Nephron progenitor cell (in vitro differentiated cells): Measurements from ENCODE around the gene SH3BP4.

Experiments used
- DNase-seq: peaks from one replicate; pipeline ENCODE4 v3.0.0; 2021
- H3K27ac Mint-ChIP-seq: 2 replicates; pipeline ENCODE4 v1.8.0; 2021; ENCODE audit warnings: mild to moderate bottlenecking, moderate library complexity, mixed read lengths
- H3K27me3 Mint-ChIP-seq: 2 replicates; pipeline ENCODE4 v1.8.0; 2021; ENCODE audit warnings: mild to moderate bottlenecking, low read depth, mixed read lengths; ENCODE audit not compliant: poor library complexity
- H3K36me3 Mint-ChIP-seq: 2 replicates; pipeline ENCODE4 v1.8.0; 2021; ENCODE audit warnings: low read depth, mixed read lengths
- H3K4me1 Mint-ChIP-seq: 2 replicates; pipeline ENCODE4 v1.8.0; 2021; ENCODE audit warnings: mixed read lengths
- H3K4me3 Mint-ChIP-seq: 2 replicates; pipeline ENCODE4 v1.8.0; 2021; ENCODE audit warnings: mild to moderate bottlenecking, moderate library complexity, mixed read lengths
- H3K9me3 Mint-ChIP-seq: 2 replicates; pipeline ENCODE4 v1.8.0; 2021; ENCODE audit warnings: mild to moderate bottlenecking, moderate library complexity, mixed read lengths
- TF ChIP-seq, protein P1 (sequence below): fragments of 200-600 bp; sonication (generic); IDR thresholded peaks from 2 replicates; pipeline ENCODE4 v1.5.0; 2021; ENCODE audit warnings: antibody characterized with exemption

SH3BP4 gene

GRCh38 chr2:235098736-235099494 lies 147.1 kb downstream of the SH3BP4 start:
- H3K27me3 Mint-ChIP-seq, result peaks cover 5% of the 10 kb centered on the region
- DNase-seq, result no peak
- peaks cover 58% of the 10 kb centered on the region for H3K4me1 Mint-ChIP-seq
- H3K36me3 Mint-ChIP-seq, result no peaks in the 10 kb centered on the region
- no peaks in the 10 kb centered on the region for H3K9me3 Mint-ChIP-seq
- no peak overlapping the region for H3K27ac Mint-ChIP-seq
- no peak overlapping the region for H3K4me3 Mint-ChIP-seq
- TF ChIP-seq, protein P1, sequence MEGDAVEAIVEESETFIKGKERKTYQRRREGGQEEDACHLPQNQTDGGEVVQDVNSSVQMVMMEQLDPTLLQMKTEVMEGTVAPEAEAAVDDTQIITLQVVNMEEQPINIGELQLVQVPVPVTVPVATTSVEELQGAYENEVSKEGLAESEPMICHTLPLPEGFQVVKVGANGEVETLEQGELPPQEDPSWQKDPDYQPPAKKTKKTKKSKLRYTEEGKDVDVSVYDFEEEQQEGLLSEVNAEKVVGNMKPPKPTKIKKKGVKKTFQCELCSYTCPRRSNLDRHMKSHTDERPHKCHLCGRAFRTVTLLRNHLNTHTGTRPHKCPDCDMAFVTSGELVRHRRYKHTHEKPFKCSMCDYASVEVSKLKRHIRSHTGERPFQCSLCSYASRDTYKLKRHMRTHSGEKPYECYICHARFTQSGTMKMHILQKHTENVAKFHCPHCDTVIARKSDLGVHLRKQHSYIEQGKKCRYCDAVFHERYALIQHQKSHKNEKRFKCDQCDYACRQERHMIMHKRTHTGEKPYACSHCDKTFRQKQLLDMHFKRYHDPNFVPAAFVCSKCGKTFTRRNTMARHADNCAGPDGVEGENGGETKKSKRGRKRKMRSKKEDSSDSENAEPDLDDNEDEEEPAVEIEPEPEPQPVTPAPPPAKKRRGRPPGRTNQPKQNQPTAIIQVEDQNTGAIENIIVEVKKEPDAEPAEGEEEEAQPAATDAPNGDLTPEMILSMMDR, result no peak

DNA sequence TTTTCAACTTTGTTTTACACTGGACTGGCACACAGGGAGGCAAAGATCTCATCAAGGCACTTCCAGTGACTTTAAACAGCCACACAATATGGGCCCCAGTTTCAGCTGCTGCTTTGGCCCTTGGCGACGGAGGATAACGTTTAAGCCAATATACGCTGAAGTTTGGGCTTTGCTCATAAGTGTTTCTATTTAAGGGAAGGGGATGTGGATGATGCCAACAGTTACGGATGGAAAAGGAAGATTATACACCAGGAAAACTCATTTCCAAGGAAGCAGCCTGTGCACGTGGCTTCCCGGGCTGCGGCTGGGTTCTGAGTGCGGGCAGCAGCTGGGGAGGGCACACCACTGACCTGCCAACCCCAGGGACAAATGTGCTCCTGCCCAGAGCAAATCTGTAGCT lies 151.1 kb downstream of the SH3BP4 start:
- H3K36me3 Mint-ChIP-seq, result no peaks in the 10 kb centered on the region

More for the DNA sequence above, 151.1 kb downstream of the SH3BP4 start:
- H3K27me3 Mint-ChIP-seq, result peaks cover 5% of the 10 kb centered on the region
- no peak for DNase-seq
- no peaks in the 10 kb centered on the region for H3K9me3 Mint-ChIP-seq
- no peak overlapping the region for H3K27ac Mint-ChIP-seq
- H3K4me1 Mint-ChIP-seq, result peaks cover 69% of the 10 kb centered on the region
- TF ChIP-seq, protein P1, result no peak
- H3K4me3 Mint-ChIP-seq, result no peak overlapping the region
